HepG2 (cell line): Measurements from ENCODE around the gene AKAP10. TPM values are rescaled to one million over a fixed set of nuclear protein-coding genes. Genes with fewer than 3 reads are reported as not detected.

Experiments
- ATAC-seq: fragments of 200-7000 bp; cut with Tn5 transposase; 3 replicates; pipeline ENCODE4 v1.9.1; 2020; ENCODE audit warnings: mild to moderate bottlenecking, moderate library complexity
- BruUV-seq: library from RNA; stranded (reverse); fragments of 400-500 nt; replicated peaks from 2 replicates; lab custom pipeline; 2021; lab: Mats Ljungman, UMichigan
- CTCF ChIA-PET: fragments of 300-600 bp; formaldehyde crosslinking; extraction: SDS; loops from one replicate; lab custom pipeline; 2021; ENCODE audit warnings: low total read pairs, inconsistent platforms, low intra/inter-chr PET ratio; lab: Yijun Ruan, JAX
- POLR2A ChIA-PET: fragments of 350-600 bp; sonication (Branson Sonifier 250); formaldehyde crosslinking; loops from one replicate; lab custom pipeline; 2020; ENCODE audit warnings: antibody characterized with exemption, inconsistent platforms; lab: Yijun Ruan, JAX
- DNase-seq: peaks from one replicate; pipeline ENCODE4 v3.0.0-alpha.2; 2015; ENCODE audit warnings: low spot score
- FAIRE-seq: peaks from 3 replicates; lab custom pipeline; 2011; peaks lifted over from hg19 to GRCh38; lab: Jason Lieb, UNC
- H2AFZ ChIP-seq: one replicate; pipeline ENCODE4 v1.6.1; 2011; ENCODE audit warnings: low read length, inconsistent platforms
- H3K27ac ChIP-seq: fragments of 300-600 bp; 3 replicates; pipeline ENCODE4 v1.8.0; 2011; ENCODE audit warnings: mixed run types, mild to moderate bottlenecking, mixed read lengths, low read length, inconsistent platforms; ENCODE audit not compliant: insufficient read depth; ENCODE audit errors: extremely low read length
- H3K27me3 ChIP-seq, 2 experiments: fragments of 200-600 bp in 1 of 2; 2 replicates in 1 of 2; 3 replicates in 1 of 2; pipeline versions ENCODE4 v1.6.0 to v1.8.0; 2011; ENCODE audit warnings: low read length in 2 of 2, mild to moderate bottlenecking in 2 of 2, moderate library complexity in 2 of 2, inconsistent platforms in 1 of 2; ENCODE audit not compliant: insufficient read depth in 2 of 2, control insufficient read depth in 1 of 2
- H3K36me3 ChIP-seq, 2 experiments: fragments of 200-600 bp in 1 of 2; replicated peaks in 1 of 2; 2 replicates in 1 of 2; 3 replicates in 1 of 2; pipeline versions ENCODE4 v1.5.1 to v1.8.0; 2011; ENCODE audit warnings: low read length in 2 of 2, inconsistent platforms in 1 of 2; ENCODE audit not compliant: insufficient read depth in 2 of 2, control insufficient read depth in 1 of 2
- H3K4me1 ChIP-seq: 2 replicates; pipeline ENCODE4 v1.5.1; 2012; ENCODE audit warnings: low read length, inconsistent platforms; ENCODE audit not compliant: insufficient read depth
- H3K4me2 ChIP-seq: 2 replicates; pipeline ENCODE4 v1.6.0; 2011; ENCODE audit warnings: low read depth, low read length, inconsistent platforms
- H3K4me3 ChIP-seq, 3 experiments: fragments of 200-600 bp in 1 of 3; sonication (generic), shearing (Covaris generic) in 1 of 3; replicated peaks in 1 of 3; 2 replicates each; pipeline ENCODE4 v1.5.1; 2011 to 2016; ENCODE audit warnings: low read length in 3 of 3, inconsistent platforms in 2 of 3, low read depth in 2 of 3, mild to moderate bottlenecking in 2 of 3, control low read depth in 1 of 3, mixed read lengths in 1 of 3; ENCODE audit not compliant: insufficient read depth in 1 of 3
- H3K79me2 ChIP-seq: one replicate; pipeline ENCODE4 v1.6.1; 2011; ENCODE audit warnings: low read length, inconsistent platforms; ENCODE audit not compliant: insufficient read depth
- H3K9ac ChIP-seq: 2 replicates; pipeline ENCODE4 v1.6.0; 2011; ENCODE audit warnings: mild to moderate bottlenecking, low read depth, low read length, inconsistent platforms; ENCODE audit not compliant: insufficient read depth
- H3K9me3 ChIP-seq: 2 replicates; pipeline ENCODE4 v1.5.1; 2012; ENCODE audit warnings: mild to moderate bottlenecking, low read length
- H4K20me1 ChIP-seq: 2 replicates; pipeline ENCODE4 v1.6.0; 2011; ENCODE audit warnings: inconsistent platforms, mild to moderate bottlenecking, low read length, moderate library complexity; ENCODE audit not compliant: insufficient read depth
- AGO2 ChIP-seq: fragments of 200-400 bp; formaldehyde crosslinking; optimal IDR thresholded peaks from 2 replicates; pipeline ENCODE3; 2017; ENCODE audit warnings: mild to moderate bottlenecking, low read depth, low read length, moderate library complexity
- ATF7 ChIP-seq, 2 experiments: fragments of 450-650 bp in 1 of 2; sonication (generic) in 1 of 2; formaldehyde crosslinking in 1 of 2; IDR thresholded peaks; 2 replicates each; pipeline versions ENCODE4 v1.4.0 to v1.6.1; 2016 to 2020; ENCODE audit warnings: antibody characterized with exemption in 1 of 2, mild to moderate bottlenecking in 1 of 2, missing genetic modification reagents in 1 of 2
- REL ChIP-seq: sonication (generic); formaldehyde crosslinking; conservative IDR thresholded peaks from 2 replicates; pipeline ENCODE4 v1.8.0; 2022; ENCODE audit warnings: mild to moderate bottlenecking, missing genetic modification reagents, moderate library complexity
- SATB2 ChIP-seq: sonication (generic); formaldehyde crosslinking; IDR thresholded peaks from 2 replicates; pipeline ENCODE4 v1.5.0; 2020; ENCODE audit warnings: missing genetic modification reagents
- WGBS: methylation state at CpG from one replicate; pipeline ENCODE4 v1.1.6; 2017; ENCODE audit warnings: low lambda C conversion rate; 5-methylcytosine and 5-hydroxymethylcytosine counted together
- in situ Hi-C: cut with HindIII; loops from 2 replicates; pipeline ENCODE4 v1.10.0; 2017; ENCODE audit warnings: low pct_unique_long_range_greater_than_20kb; ENCODE audit not compliant: extremely low pct_ligation_motif_present
- intact Hi-C: fragments of 100-400 bp; cut with micrococcal nuclease; formaldehyde crosslinking; loops from one replicate; pipeline ENCODE4 v1.10.0; 2022; ENCODE audit not compliant: unreplicated experiment
- polyA plus RNA-seq, 8 experiments: library from polyadenylated mRNA; depleted of rRNA in 3 of 8; stranded (reverse) in 7 of 8; unstranded in 1 of 8; fragments of >200 nt; fragmentation: Illumina TruSeq in 4 of 8; extraction: Trizol in 4 of 8; gene quantifications; 2 replicates each; pipeline versions ENCODE4 v1.2.1 to v1.2.3, GENCODE V29; 2011 to 2016; ENCODE audit warnings: low read depth in 4 of 8, missing spikeins in 1 of 8, mixed read lengths in 1 of 8; ENCODE audit not compliant: insufficient read depth in 1 of 8
- total RNA-seq, 5 experiments: library from RNA; depleted of rRNA; stranded (reverse); fragments of >200 nt; fragmentation: Illumina TruSeq; extraction: Trizol; gene quantifications; 2 replicates each; pipeline ENCODE4 v1.2.3, GENCODE V29; 2016; ENCODE audit warnings: low read depth in 1 of 5

AKAP10 gene
- total and polyA plus RNA-seq, 2 of the 13 experiments (the other 11 are each of a cell fraction or from before 2014, with no cell fraction given), result 17.6 to 21.7 TPM

GRCh38 chr17:19946921-19947320 lies 30.7 kb downstream of the AKAP10 start:
- Histone ChIP-seq H3K9me3 (no peaks in the 10 kb centered on the region), H2AFZ (no peak overlapping the region), H3K4me3 (no peak overlapping the region), H3K27me3 (no peaks in the 10 kb centered on the region), H3K9ac (no peak overlapping the region), H3K79me2 (peaks cover 18% of the 10 kb centered on the region), H3K36me3 (peaks cover 12 to 53% of the 10 kb centered on the region in 2 experiments), H3K27ac (no peak overlapping the region), H4K20me1 (peaks cover 12% of the 10 kb centered on the region; the same call in 1 of the 2 replicates), H3K4me1 (0 out of 2 replicates have a peak, but pooled peaks cover under 1% of the 10 kb centered on the region), H3K4me2 (no peak overlapping the region)
- intact Hi-C loops, result no loop called here
- WGBS, result 97% methylated on average over 18 of the region's 20 CpGs
- no TSS peak for BruUV-seq
- ChIA-PET POLR2A (no interaction called here), CTCF (no interaction called here)
- DNase-seq, result no peak
- in situ Hi-C loops, result no loop called here
- no peak for ATAC-seq
- TF ChIP-seq SATB2 (CRISPR knock-in tag), result no peak
- peak; percentile 57 for TF ChIP-seq AGO2
- no peak for FAIRE-seq

GRCh38 chr17:19945009-19945626 lies 32.5 kb downstream of the AKAP10 start:
- no peaks in the 10 kb centered on the region for H3K27me3 ChIP-seq
- H3K9ac ChIP-seq, result no peak overlapping the region
- intact Hi-C loops (no loop called here), in situ Hi-C loops (no loop called here)
- whole genome bisulfite sequencing, result 93% methylated on average over 2 of the region's 2 CpGs
- no peak overlapping the region for H3K4me3 ChIP-seq
- peaks cover 6% of the 10 kb centered on the region; the same call in 1 of the 2 replicates for H3K4me1 ChIP-seq
- no TSS peak for BruUV-seq
- no peak for FAIRE-seq
- no peak for TF ChIP-seq REL (CRISPR knock-in tag)
- peak; percentile 69 for TF ChIP-seq ATF7 (IDR thresholded peaks at IDR 0.05)
- no peak for TF ChIP-seq ATF7 (CRISPR knock-in tag; IDR thresholded peaks at IDR 0.05)
- peaks cover 12 to 69% of the 10 kb centered on the region in 2 experiments for H3K36me3 ChIP-seq
- no peaks in the 10 kb centered on the region for H3K9me3 ChIP-seq
- POLR2A ChIA-PET, result no interaction called here
- no peak for ATAC-seq
- peaks cover 18% of the 10 kb centered on the region for H3K79me2 ChIP-seq
- peaks cover 12% of the 10 kb centered on the region; the same call in 1 of the 2 replicates for H4K20me1 ChIP-seq
- no peak overlapping the region for H3K27ac ChIP-seq
- H2AFZ ChIP-seq, result no peak overlapping the region
- no peak for DNase-seq
- no peak overlapping the region for H3K4me2 ChIP-seq
- CTCF ChIA-PET, result no interaction called here
